CD1c-positive myeloid dendritic cell (primary cell): ENCODE measurements around the gene ALG8.
"Not testable (repeated sequence)": the region's sequence is repeated elsewhere in the genome, so short reads cannot be mapped to it uniquely, and the experiment has no call there.

Experiments
- DNase-seq: peaks from one replicate; pipeline ENCODE4 v3.0.0-alpha.2; 2016; ENCODE audit errors: extremely low spot score

Gene ALG8

DNA sequence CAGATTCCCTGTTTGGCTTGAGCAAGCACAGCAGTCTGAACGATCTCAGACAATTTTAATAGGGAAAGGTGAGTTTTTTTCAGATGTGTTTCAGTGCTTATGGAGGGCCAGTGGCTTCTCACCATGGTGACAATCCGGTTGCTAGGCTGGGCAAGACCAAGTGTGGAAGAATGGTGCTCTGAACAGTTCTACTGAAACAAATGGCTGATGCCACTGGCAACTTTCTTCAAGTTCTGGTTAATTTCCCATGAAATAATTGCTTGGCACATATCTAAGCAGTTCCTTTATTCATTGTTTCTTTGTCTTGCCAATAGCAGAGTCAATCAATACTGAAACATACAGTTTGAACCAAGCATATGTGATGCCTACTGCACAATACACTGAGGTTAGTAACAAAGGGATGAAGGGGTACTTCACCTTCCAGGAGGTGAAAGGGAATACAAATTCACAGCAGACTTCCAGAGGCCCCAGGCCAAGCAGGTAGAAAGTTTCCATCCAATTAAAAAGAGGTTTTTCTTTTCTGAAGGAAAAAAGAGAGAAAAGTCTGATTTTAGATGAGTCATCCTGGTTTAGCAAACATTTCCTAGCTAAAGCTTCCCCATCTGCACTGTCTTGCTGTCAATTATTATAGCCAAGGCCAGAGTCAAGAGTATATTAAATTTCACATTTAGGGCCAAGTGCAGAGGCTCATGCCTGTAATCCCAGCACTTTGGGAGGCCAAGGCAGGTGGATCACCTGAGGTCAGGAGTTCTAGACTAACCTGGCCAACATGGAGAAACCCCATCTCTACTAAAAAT lies 38.6 kb downstream of the ALG8 start:
- no peak for DNase-seq

DNA sequence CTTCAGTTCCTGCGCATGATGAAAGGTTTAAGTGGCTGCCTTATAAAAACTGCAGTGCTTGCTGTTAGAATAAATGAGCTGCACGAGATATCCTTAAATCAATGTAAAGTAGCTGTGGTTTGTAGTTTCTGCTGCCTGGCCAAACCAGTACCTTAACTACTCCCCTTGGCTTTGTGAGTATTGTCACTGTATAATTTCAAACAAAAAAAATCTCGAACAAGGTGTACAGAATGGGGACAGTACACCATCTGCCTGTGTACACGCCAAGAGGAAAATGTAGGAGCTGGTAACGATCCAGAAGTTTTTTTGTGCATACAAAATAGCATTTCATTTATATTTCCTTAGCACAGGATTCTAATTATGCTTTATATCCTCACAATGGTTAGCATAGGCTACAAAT lies 39.2 kb downstream of the ALG8 start:
- no peak for DNase-seq

DNA sequence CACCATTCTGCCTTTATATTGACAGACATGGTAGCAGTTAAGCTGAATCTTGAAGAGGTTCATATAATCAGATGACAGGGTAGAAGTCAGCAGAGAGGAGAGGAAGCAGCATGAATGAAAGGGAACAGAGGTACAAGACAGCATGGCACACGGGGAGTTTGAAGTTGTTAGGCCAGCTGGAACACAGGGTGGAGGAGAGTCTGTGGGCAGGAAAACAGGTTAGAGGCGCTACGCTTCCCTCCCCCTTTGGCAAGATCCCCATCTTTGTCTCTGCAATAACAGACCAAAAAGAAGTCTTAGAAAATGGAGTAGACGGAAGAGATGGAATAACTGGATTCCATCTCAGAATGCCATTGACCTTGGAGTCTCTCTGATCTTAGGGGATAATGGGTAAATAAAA lies 39.8 kb downstream of the ALG8 start:
- no peak for DNase-seq

GRCh38 chr11:78097666-78098385 lies 41.6 kb downstream of the ALG8 start:
- DNase-seq = no peak

DNA sequence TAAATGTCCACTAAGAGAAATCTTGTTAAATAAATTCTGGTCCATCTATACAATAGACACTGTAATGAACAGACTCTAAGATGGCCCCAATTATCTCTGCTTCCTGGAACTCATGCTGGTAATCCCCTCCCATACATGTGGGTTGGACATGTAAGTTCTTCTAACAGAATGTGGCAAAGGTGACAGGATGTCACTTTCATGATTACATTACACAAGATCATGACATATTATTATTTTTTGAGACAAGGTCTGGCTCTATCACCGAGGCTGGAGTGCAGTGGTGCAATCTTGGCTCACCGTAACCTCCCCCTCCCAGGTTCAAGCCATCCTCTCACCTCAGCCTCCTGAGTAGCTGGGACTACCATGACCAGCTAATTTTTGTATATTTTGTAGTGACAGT lies 45.2 kb downstream of the ALG8 start:
- DNase-seq = peak; percentile 15

GRCh38 chr11:78086521-78087074 lies 52.8 kb downstream of the ALG8 start:
- not testable (repeated sequence) for DNase-seq

DNA sequence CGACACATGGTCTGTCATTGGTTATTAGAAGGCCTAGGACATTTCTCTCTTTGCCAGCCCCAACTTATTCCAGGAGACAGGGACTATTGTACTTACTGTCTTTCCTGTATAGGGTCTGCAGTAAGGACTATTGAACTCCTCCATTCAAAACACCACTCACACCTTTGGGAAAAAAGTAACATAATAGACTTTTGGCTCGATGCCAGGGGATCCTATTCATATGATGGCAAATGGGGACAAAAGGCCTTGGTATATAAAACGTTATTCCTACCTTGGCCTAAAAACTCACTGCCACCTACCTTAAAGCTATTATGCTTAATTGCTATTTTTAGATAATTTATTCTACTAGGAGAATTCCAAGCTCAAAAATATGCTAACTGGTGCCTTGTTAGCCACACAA lies 53.5 kb downstream of the ALG8 start:
- no peak for DNase-seq

- not testable (repeated sequence) for DNase-seq
Measured at GRCh38 chr11:78084506-78084905, 54.9 kb downstream of the ALG8 start.

- no peak for DNase-seq
Measured at GRCh38 chr11:78083021-78083420, 56.4 kb downstream of the ALG8 start.

DNA sequence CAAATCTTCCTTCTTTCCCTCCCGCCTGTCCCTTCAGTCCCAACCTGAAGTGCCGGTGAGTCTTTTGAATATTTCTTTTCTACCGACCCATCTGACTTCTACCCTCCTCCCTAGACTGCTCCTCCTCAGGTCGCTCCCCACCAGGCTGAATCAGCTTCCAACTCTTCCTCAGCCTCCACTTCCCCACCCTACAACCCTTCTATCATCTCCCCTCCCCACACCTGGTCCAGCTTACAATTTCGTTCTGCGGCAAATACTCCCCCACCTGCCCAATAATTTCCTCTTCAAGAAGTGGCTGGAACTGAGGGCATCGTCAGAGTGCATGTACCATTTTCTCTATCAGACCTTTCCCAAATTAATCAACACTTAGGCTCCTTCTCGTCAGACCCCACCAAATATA lies 57.3 kb downstream of the ALG8 start:
- DNase-seq = no peak

- DNase-seq = no peak
Measured at GRCh38 chr11:78081583-78081982, 57.8 kb downstream of the ALG8 start.

DNA sequence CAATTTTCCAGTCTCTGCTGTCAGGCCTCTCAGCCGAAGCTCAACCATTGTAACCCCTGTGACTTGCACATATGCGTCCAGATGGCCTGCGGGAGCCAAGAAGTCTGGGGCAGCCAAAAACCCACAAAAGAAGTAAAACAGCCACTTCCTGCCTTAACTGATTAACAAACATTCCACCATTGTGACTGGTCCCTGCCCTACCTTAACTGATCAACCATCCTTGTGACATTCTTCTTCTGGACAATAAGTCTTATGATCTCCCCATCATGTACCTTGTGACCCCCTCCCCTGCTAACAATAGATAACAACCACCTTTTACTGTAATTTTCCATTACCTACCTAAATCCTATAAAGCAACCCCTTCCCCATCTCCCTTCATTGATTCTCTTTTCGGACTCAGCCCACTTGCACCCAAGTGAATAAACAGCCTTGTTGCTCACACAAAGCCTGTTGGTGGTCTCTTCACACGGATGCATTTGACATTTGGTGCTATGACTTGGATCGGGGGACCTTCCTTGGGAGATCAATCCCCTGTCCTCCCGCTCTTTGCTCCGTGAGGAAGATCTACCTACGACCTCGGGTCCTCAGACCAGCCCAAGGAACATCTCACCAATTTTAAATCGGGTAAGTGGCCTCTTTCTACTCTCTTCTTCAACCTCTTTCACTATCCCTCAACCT lies 58.5 kb downstream of the ALG8 start:
- DNase-seq = no peak

- no peak for DNase-seq
Measured at GRCh38 chr11:78080084-78080817, 59.2 kb downstream of the ALG8 start.

- peak; percentile 75 for DNase-seq
Measured at GRCh38 chr11:78079232-78080083, 60.0 kb downstream of the ALG8 start, which contains the start of gene NDUFC2. Gene NDUFC2, minus strand, starts transcription at chr11:78079862. Its CDS starts 118 bp downstream, at chr11:78079744.

DNA sequence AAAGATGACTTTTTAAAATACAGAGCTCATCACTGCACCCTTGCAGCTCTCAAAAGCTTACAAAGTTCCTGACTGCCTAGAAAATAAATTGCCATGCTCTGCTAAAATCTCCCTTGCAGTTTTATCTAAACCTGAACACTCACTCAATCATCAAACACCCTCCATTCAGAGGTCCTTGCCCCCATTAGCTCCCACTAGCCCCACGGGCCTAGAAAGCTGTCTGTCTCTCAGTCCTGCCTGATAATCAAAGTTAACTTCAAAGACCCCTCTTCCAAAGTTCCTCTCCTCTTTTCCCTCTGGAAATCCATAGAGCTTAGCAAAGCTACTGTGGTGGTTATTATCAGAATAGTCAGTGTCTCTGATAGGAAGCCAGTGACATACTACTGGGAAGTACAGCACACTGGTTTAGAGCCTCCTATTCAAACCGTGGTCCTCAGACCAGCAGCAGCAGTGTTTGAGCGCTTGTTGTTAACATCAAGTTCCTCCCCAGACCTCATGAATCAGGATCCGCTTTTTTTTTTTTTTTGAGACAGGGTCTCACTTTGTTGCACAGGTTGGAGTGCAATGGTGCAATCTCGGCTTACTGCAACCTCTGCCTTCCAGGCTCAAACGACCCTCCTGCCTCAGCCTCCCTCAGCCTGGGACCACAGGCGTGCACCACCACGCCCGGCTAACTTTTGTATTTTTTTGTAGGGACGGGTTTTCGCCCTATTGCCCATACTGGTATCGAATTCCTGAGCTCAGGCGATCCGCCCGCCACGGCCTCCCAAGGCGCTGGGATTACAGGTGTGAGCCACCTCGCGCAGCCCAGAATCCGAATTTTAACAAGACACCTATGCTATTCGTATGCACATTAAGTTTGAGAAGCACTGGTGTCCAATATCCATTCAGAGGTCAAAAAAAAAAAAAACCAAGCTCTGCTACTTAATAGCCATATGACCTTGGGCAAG lies 60.9 kb downstream of the ALG8 start:
- DNase-seq = peak; percentile 33

DNA sequence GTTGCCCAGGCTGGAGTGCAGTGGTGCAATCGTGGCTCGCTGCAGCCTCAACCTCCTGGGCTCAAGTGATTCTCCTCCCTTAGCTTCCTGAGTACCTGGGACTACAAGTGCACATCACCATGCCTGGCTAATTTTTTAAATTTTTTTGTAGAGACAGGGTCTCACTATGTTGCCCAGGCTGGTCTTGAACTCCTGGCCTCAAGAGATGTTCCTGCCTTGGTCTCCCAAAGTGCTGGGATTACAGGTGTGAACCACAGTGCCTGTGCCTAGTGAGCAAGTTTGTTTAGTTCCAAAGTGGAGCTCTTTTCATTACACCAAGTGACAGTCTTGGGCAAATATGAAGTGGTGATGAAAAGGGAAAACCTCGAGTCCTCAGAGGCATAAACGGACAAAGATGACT lies 61.8 kb downstream of the ALG8 start:
- not testable (repeated sequence) for DNase-seq

GRCh38 chr11:78076733-78077403 lies 62.6 kb downstream of the ALG8 start:
- no peak for DNase-seq

GRCh38 chr11:78074756-78075155 lies 64.7 kb downstream of the ALG8 start:
- DNase-seq = no peak

DNA sequence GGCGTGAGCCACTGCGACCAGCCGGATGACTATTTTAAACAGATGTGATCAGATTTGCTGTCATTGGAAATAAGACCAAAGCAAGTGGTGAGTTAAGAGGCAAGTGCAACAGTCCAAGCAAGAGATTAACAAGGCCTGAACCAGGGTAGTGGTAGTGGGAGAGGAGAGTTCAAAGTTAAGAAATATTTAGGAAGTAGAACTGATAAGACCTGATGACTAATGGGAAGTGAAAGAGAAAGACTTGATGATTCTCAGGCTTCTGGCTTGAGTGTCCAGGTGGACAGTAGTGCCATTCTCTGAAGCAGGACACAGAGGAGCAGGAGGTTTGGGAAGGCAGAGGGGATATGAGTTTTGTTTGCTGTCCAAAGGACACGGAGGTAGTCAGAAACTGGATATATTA lies 67.0 kb downstream of the ALG8 start:
- peak; percentile 9 for DNase-seq
